ENCODE measurements around the gene FIS1.
"Not testable (repeated sequence)": the region's sequence is repeated elsewhere in the genome, so short reads cannot be mapped to it uniquely, and the experiment has no call there.

- TF ChIP-seq, protein P1, sequence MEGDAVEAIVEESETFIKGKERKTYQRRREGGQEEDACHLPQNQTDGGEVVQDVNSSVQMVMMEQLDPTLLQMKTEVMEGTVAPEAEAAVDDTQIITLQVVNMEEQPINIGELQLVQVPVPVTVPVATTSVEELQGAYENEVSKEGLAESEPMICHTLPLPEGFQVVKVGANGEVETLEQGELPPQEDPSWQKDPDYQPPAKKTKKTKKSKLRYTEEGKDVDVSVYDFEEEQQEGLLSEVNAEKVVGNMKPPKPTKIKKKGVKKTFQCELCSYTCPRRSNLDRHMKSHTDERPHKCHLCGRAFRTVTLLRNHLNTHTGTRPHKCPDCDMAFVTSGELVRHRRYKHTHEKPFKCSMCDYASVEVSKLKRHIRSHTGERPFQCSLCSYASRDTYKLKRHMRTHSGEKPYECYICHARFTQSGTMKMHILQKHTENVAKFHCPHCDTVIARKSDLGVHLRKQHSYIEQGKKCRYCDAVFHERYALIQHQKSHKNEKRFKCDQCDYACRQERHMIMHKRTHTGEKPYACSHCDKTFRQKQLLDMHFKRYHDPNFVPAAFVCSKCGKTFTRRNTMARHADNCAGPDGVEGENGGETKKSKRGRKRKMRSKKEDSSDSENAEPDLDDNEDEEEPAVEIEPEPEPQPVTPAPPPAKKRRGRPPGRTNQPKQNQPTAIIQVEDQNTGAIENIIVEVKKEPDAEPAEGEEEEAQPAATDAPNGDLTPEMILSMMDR (IDR thresholded peaks at IDR 0.05), result not testable (repeated sequence)
- TF ChIP-seq POLR2A (IDR thresholded peaks at IDR 0.05), result not testable (repeated sequence)
Measured at GRCh38 chr7:101292566-101292965, 47.7 kb upstream of the FIS1 start.

Measured in Peyer's patch (tissue), 4 donors.